GM18861 (cell line): Measurements from ENCODE around the gene ADAMTS3.
A peak's percentile ranks its signal among the peaks of the same experiment; 100 is the strongest.
"Not testable (repeated sequence)": the region's sequence is repeated elsewhere in the genome, so short reads cannot be mapped to it uniquely, and the experiment has no call there.

ENCODE experiments used
- ATAC-seq: cut with Tn5 transposase; IDR thresholded peaks from one replicate; pipeline ENCODE4 v1.9.1; 2021; ENCODE audit not compliant: unreplicated experiment

ADAMTS3 gene

DNA sequence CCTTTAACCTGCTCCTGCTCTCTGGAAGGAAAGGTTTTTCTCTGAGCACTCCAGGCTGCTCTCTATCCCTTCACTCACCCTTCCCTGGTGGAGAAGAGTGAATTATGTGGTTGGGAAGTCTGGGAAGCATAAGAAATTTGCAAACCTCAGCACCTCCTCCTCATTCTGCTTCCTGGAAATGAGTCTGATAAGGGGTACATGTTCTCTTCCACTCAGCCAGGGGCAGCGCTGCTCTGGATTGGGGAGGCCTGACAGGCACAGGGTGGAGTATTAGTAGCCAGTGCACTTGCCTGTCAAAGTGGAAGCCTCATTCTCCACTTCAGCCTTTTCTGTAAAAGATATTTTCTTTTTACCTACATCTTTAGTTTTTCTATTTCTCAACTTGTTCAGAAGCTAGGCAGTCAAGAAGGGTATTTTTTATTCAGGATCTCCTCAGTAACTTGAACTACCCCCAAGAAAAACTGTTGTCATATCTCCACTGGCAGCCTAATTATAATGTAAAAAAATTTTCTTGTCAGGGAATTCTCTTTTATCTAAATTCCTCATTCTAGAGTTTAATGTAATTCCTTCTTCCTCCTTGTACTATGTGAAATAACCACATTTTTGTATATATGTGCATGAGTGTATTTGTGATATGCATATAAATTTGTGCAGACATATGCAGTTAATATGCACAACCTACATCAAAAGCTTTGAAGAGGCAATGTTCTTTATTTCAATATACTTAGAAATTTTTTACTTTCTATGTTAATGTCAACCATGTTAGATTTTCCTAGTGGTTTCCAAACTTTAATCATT, 15.3 kb downstream of the ADAMTS3 start:
- ATAC-seq: no peak

GRCh38 chr4:72552447-72552846, 16.6 kb downstream of the ADAMTS3 start:
- ATAC-seq: no peak

DNA sequence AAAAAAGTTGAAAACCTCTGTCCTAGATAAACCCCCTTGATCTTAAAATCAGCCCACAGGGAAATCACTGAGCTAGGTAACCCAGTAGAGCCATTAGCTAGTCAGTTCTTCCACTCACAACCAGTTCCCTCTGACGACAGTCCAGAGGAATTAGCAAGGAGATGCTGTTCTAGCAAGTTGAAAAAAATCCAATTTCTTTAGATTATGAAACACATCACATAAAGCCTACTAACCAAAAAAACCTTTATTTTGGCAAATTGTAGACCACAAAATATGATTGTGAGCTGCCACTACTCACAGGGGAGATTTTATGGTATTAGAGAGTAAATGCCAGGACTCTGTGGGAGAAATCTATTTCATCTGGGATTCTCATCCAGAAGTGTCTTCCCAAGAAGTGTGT, 22.6 kb downstream of the ADAMTS3 start:
- ATAC-seq: no peak

- not testable (repeated sequence) for ATAC-seq
Measured at GRCh38 chr4:72540694-72541093, 28.3 kb downstream of the ADAMTS3 start.

DNA sequence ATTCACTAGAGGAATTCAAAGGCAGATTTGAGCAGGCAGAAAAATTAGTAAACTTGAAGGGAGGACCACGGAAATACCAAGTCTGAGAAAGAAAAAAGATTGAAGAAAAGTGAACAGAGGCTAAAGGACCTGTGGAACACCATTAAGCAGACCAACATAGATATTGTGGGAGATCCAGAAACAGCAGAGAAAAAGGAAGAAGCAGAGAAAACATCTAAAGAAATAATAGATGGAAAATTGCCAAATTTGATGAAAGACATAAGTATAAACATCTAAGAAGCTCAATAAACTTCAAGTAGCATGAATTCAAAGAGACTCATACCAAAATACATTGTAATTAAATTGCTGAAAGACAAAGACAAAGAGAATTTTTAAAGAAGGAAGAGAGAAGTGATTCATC, 31.0 kb downstream of the ADAMTS3 start:
- no peak for ATAC-seq

DNA sequence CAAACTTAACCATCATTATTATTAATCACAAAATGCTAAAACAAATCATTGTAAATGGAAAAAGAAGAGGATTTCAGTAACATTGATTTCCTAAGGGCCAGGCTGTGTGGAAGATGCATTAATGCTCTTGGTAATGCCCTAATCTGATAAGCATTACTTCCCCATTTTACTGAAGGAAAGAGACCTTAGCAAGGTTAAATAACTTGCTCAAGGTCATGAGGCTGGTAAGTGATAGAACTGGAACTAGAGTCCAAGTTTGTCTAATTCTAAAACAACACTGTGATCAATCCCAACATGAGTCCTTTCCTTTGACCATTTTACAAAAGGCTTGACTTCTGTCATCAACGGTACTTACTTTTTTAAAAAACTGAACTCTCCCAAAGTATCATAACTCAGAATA, 32.6 kb downstream of the ADAMTS3 start:
- no peak for ATAC-seq

GRCh38 chr4:72531768-72532290, 37.2 kb downstream of the ADAMTS3 start:
- no peak for ATAC-seq

GRCh38 chr4:72531322-72531721, 37.7 kb downstream of the ADAMTS3 start:
- no peak for ATAC-seq

- ATAC-seq: no peak
Measured at GRCh38 chr4:72529148-72529822, 39.7 kb downstream of the ADAMTS3 start.

DNA sequence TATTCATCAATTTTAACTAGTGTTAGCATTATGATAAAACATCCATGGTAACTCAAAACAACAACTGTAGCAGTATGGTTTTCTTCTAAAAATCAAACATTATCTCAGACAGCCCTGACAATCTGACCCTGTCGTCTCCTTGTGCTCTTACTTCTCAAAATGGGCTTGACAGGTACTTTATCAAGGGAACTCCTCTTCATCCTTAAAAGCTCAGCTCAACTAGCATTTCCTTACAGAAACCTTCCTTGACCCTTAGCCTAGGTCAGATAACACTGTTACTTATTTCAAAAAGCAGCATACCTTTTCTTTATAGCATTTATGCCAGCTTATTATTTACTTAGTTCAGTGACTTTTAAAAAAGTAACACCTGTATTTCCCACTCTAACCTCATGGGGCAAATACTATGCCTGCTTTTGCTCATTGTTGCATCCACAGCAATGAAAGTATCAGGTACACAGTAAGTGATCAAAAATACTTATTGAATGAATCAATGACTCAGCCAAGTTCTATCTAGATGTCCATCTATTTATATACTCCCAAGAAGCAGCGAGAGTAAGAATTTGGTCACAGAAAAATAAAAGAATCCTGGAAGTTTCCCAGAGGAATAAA, 41.9 kb downstream of the ADAMTS3 start:
- ATAC-seq: no peak

GRCh38 chr4:72525938-72526337, 43.1 kb downstream of the ADAMTS3 start:
- no peak for ATAC-seq

DNA sequence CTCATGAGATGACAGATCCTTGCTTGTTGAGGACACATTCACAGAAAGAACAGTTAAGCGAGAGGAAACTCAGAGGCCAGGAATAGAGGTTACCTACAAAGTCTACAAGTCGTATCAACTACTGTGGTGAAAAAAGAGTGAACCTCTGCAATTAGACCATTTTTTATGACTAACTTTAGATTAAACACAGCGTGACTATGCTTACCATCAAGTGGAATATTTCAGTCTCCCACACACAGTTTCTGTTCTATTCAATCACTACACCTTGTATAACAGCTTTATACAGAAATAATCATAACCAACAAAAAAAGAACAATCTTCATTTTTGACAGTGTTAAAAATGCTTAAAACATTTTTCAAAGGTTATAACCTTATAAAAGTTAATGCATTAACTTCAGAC, 46.6 kb downstream of the ADAMTS3 start:
- ATAC-seq: no peak

DNA sequence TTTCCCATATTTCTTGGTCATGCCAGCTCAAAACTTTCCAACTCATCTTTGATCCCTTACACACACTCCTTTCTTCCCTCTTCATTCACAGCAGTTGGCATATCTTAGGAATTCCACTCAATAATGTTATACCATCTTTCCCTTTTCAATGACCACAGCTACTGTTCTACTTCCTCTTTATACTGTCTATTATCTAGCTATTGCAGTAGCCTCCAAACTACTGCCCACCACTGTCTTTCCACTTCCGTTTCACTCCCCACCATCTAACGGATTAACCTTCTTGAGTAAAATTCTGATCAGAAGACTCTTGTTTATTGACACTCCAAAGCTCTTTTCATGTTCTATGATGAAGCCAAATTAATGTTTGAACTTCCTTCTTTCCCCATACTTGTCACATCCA, 55.8 kb downstream of the ADAMTS3 start:
- no peak for ATAC-seq

- no peak for ATAC-seq
Measured at GRCh38 chr4:72507860-72508419, 61.1 kb downstream of the ADAMTS3 start.

DNA sequence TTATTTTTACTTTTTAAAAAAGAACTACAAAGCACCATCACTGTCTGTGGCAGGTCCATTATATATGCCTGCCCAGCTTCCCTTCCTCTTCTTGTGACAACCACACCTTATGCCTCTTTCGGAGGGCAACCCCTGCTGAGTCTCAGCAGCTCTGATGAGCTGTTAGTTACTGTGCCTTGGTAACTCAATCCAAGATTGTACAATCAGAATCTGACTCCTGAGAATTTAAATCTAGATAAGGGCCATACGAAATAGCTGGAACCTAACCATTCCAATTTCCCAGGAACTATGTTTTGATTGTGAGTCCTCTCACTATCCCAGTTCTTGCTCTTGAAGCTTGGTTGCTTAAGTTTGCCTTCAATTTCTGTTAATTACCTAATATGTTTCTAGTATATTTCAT, 61.9 kb downstream of the ADAMTS3 start:
- ATAC-seq: no peak

DNA sequence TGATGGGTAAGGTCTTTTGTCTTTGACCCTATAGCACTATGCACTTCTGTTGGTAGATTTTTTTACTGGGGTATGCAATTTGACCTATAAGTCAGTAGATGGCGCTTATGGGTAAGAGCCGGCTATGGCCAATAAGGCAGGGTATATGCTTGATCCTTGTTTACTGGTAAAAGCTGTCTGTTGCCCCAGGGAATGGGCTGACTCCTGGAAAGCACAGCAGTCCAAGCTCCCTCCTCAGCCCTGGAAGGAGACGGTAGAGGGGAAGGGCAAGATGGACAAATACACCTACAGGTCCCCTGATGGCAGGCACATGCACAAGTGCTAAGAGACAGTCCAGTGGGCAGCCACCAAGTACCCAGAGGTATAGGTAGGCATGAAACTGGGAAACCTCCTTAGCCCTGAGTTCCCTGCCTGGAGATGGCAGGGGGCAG, 63.7 kb downstream of the ADAMTS3 start:
- ATAC-seq: peak; percentile 94

DNA sequence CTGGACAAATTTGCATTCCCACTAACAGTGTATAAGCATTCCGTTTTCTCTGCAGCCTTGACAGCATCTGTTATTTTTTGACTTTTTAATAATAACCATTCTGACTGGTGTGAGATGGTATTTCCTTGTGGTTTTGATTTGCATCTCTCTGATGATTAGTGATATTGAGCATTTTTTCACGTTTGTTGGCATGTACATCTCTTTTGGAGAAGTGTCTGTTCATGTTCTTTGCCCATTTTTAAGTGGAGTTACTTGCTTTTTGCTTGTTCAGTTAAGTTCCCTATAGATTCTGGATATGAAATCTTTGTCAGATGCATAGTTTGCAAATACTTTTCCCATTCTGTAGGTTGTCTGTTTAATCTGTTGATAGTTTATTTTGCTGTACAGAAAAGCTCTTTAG, 68.8 kb downstream of the ADAMTS3 start:
- ATAC-seq: no peak

DNA sequence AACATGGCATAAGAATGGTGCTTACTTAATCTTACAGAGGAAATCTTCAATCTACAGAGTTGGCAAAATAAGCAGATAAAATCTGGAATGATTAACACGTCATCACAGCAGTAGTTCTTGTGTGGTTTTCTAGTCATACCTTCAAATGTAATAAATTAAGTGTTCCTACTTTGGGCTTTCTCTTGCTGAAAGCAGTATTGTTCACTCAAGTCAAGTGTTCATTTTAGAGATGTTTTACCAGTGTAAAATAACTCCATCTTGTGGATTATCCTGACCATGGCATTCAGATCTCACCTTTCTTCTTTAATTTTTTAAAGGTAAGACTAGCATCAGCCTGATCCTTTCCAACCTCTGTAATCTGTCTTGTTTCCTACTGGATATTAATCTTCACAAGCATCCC, 72.9 kb downstream of the ADAMTS3 start:
- no peak for ATAC-seq

- ATAC-seq: no peak
Measured at GRCh38 chr4:72494156-72494555, 74.9 kb downstream of the ADAMTS3 start.

GRCh38 chr4:72489267-72489666, 79.8 kb downstream of the ADAMTS3 start:
- ATAC-seq: no peak

- ATAC-seq: no peak
Measured at GRCh38 chr4:72486991-72487390, 82.0 kb downstream of the ADAMTS3 start.

- ATAC-seq: no peak
Measured at GRCh38 chr4:72484981-72485380, 84.0 kb downstream of the ADAMTS3 start.
